IMR-90 (cell line): ENCODE data around the gene NRF1.

Experiments
- BHLHE40 ChIP-seq: fragments of 150-350 bp; IDR thresholded peaks from 2 replicates; pipeline ENCODE4 v1.6.1; 2016; ENCODE audit warnings: mild to moderate bottlenecking, low read depth, low read length
- CEBPB ChIP-seq: IDR thresholded peaks from 2 replicates; pipeline ENCODE4 v1.6.1; 2012; ENCODE audit warnings: low read depth, low read length, improper control_type of control experiment
- CHD1 ChIP-seq: IDR thresholded peaks from 2 replicates; pipeline ENCODE4 v1.6.1; 2012; ENCODE audit warnings: low read depth, low read length, improper control_type of control experiment
- FOS ChIP-seq: fragments of 150-350 bp; IDR thresholded peaks from 2 replicates; pipeline ENCODE4 v1.6.1; 2016; ENCODE audit warnings: low read depth, low read length
- MAFK ChIP-seq: IDR thresholded peaks from 2 replicates; pipeline ENCODE4 v1.6.1; 2012; ENCODE audit warnings: low read depth, low read length, improper control_type of control experiment
- MXI1 ChIP-seq: IDR thresholded peaks from 2 replicates; pipeline ENCODE4 v1.6.1; 2012; ENCODE audit warnings: low read depth, mild to moderate bottlenecking, low read length, moderate library complexity, borderline replicate concordance
- NFE2L2 ChIP-seq: fragments of 150-350 bp; IDR thresholded peaks from 2 replicates; pipeline ENCODE4 v1.6.1; 2016; ENCODE audit warnings: low read depth, mild to moderate bottlenecking, low read length
- POLR2A ChIP-seq: IDR thresholded peaks from 2 replicates; pipeline ENCODE4 v1.6.1; 2012; ENCODE audit warnings: mild to moderate bottlenecking, low read depth, low read length
- RAD21 ChIP-seq: IDR thresholded peaks from 2 replicates; pipeline ENCODE4 v1.6.1; 2012; ENCODE audit warnings: low read length, improper control_type of control experiment
- RFX5 ChIP-seq: IDR thresholded peaks from 2 replicates; pipeline ENCODE4 v1.8.0; 2012; ENCODE audit warnings: low read depth, mild to moderate bottlenecking, low read length, moderate library complexity
- SMC3 ChIP-seq: fragments of 150-350 bp; IDR thresholded peaks from 2 replicates; pipeline ENCODE4 v1.6.1; 2016; ENCODE audit warnings: low read depth, mild to moderate bottlenecking, antibody characterized with exemption, low read length, moderate library complexity
- TF ChIP-seq, protein P1 (sequence below): conservative IDR thresholded peaks from 2 replicates; pipeline ENCODE4 v1.5.1; 2012; ENCODE audit warnings: mild to moderate bottlenecking, low read depth, low read length, improper control_type of control experiment
- TF ChIP-seq, protein P2 (sequence below): fragments of 150-350 bp; IDR thresholded peaks from 2 replicates; pipeline ENCODE4 v1.6.1; 2017; ENCODE audit warnings: mild to moderate bottlenecking, antibody characterized with exemption, low read length, low read depth

DNA sequence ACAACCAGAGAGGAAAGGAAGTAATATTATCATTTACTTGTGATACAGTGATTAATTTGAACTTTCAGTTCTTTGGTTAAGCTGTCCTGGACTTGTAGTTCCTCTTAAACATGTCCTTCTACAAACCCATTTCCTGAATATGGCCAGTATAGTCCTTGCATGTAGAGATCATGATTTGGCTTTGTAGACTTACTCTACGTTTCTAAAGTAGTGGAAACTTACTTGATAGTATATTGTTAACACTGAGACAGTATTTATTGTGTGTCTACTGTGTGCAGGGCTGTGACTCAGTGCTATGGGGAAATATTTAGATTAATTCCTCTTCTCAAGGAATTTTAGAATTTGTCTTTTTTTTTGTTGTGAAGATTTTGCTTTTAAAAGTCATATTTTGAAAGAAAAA lies 109.5 kb downstream of the NRF1 start:
- TF ChIP-seq POLR2A, result no peak
- TF ChIP-seq, protein P1, sequence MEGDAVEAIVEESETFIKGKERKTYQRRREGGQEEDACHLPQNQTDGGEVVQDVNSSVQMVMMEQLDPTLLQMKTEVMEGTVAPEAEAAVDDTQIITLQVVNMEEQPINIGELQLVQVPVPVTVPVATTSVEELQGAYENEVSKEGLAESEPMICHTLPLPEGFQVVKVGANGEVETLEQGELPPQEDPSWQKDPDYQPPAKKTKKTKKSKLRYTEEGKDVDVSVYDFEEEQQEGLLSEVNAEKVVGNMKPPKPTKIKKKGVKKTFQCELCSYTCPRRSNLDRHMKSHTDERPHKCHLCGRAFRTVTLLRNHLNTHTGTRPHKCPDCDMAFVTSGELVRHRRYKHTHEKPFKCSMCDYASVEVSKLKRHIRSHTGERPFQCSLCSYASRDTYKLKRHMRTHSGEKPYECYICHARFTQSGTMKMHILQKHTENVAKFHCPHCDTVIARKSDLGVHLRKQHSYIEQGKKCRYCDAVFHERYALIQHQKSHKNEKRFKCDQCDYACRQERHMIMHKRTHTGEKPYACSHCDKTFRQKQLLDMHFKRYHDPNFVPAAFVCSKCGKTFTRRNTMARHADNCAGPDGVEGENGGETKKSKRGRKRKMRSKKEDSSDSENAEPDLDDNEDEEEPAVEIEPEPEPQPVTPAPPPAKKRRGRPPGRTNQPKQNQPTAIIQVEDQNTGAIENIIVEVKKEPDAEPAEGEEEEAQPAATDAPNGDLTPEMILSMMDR, result no peak
- peak; percentile 64; the same call in 1 of the 2 replicates for TF ChIP-seq CEBPB
- no peak for TF ChIP-seq SMC3
- no peak for TF ChIP-seq MXI1
- TF ChIP-seq RAD21, result no peak
- no peak for TF ChIP-seq BHLHE40
- no peak for TF ChIP-seq NFE2L2
- TF ChIP-seq RFX5, result no peak
- TF ChIP-seq MAFK, result no peak
- TF ChIP-seq, protein P2, sequence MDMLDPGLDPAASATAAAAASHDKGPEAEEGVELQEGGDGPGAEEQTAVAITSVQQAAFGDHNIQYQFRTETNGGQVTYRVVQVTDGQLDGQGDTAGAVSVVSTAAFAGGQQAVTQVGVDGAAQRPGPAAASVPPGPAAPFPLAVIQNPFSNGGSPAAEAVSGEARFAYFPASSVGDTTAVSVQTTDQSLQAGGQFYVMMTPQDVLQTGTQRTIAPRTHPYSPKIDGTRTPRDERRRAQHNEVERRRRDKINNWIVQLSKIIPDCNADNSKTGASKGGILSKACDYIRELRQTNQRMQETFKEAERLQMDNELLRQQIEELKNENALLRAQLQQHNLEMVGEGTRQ, result no peak
- no peak for TF ChIP-seq CHD1
- TF ChIP-seq FOS, result no peak
